SK-N-SH (cell line): ENCODE results near the gene OTOA. TPM values are rescaled to one million over a fixed set of nuclear protein-coding genes. Genes with fewer than 3 reads are reported as not detected.

Experiments used
- CTCF ChIA-PET: fragments of 300-600, 350-600 bp; formaldehyde crosslinking; extraction: SDS; loops from one replicate; lab custom pipeline; 2021; lab: Yijun Ruan, JAX
- POLR2A ChIA-PET: fragments of 350-600 bp; sonication (Branson Sonifier 250); formaldehyde crosslinking; extraction: SDS; loops from one replicate; lab custom pipeline; 2020; ENCODE audit warnings: antibody characterized with exemption, inconsistent platforms; lab: Yijun Ruan, JAX
- DNase-seq: peaks from one replicate; pipeline ENCODE4 v3.0.0; 2012
- H2AFZ ChIP-seq: fragments of 200-600 bp; sonication (generic); 2 replicates; pipeline ENCODE4 v1.8.1; 2016; ENCODE audit warnings: antibody characterized with exemption, mild to moderate bottlenecking, low read depth
- H3F3A ChIP-seq: fragments of 200-600 bp; sonication (generic); replicated peaks from 2 replicates; pipeline ENCODE3; 2016; ENCODE audit warnings: antibody characterized with exemption, mild to moderate bottlenecking; ENCODE audit not compliant: insufficient read depth
- H3K27ac ChIP-seq, 2 experiments: fragments of 200-500 bp in 1 of 2; fragments of 200-600 bp in 1 of 2; sonication (Bioruptor generic) in 1 of 2; sonication (generic), shearing (Covaris generic) in 1 of 2; 2 replicates each; pipeline versions ENCODE4 v1.5.1 to v1.6.1; 2014 to 2016; ENCODE audit warnings: low read depth in 2 of 2, inconsistent platforms in 1 of 2, low read length in 1 of 2, mild to moderate bottlenecking in 1 of 2, mixed read lengths in 1 of 2
- H3K27me3 ChIP-seq: fragments of 200-600 bp; sonication (generic), shearing (Covaris generic); 2 replicates; pipeline ENCODE4 v1.6.1; 2016; ENCODE audit warnings: mixed run types; ENCODE audit not compliant: insufficient read depth
- H3K36me3 ChIP-seq, 2 experiments: fragments of 200-500 bp in 1 of 2; fragments of 200-600 bp in 1 of 2; sonication (Bioruptor generic) in 1 of 2; sonication (generic) in 1 of 2; replicated peaks in 1 of 2; 2 replicates each; pipeline versions ENCODE3 to v1.5.1; 2014 to 2016; ENCODE audit warnings: low read length in 1 of 2, mild to moderate bottlenecking in 1 of 2; ENCODE audit not compliant: insufficient read depth in 2 of 2, control insufficient read depth in 1 of 2
- H3K4me1 ChIP-seq, 2 experiments: fragments of 200-500 bp in 1 of 2; fragments of 200-600 bp in 1 of 2; sonication (Bioruptor generic) in 1 of 2; sonication (generic), shearing (Covaris generic) in 1 of 2; 2 replicates each; pipeline versions ENCODE4 v1.5.1 to v1.6.1; 2014 to 2016; ENCODE audit warnings: low read depth in 1 of 2, low read length in 1 of 2, mixed run types in 1 of 2; ENCODE audit not compliant: insufficient read depth in 2 of 2, control insufficient read depth in 1 of 2
- H3K4me2 ChIP-seq: fragments of 200-600 bp; sonication (generic), shearing (Covaris generic); 2 replicates; pipeline ENCODE4 v1.6.1; 2017; ENCODE audit warnings: mixed run types
- H3K4me3 ChIP-seq, 2 experiments: fragments of 200-500 bp in 1 of 2; fragments of 200-600 bp in 1 of 2; sonication (Bioruptor generic) in 1 of 2; sonication (generic), shearing (Covaris generic) in 1 of 2; 2 replicates each; pipeline versions ENCODE4 v1.5.1 to v1.8.1; 2014 to 2016; ENCODE audit warnings: low read depth in 2 of 2, inconsistent platforms in 1 of 2, low read length in 1 of 2, mild to moderate bottlenecking in 1 of 2, mixed read lengths in 1 of 2, moderate library complexity in 1 of 2
- H3K79me2 ChIP-seq: fragments of 200-600 bp; sonication (generic); 2 replicates; pipeline ENCODE4 v1.8.1; 2017; ENCODE audit warnings: mild to moderate bottlenecking; ENCODE audit not compliant: insufficient read depth
- H3K9ac ChIP-seq: fragments of 200-600 bp; sonication (generic); 2 replicates; pipeline ENCODE4 v1.6.1; 2017; ENCODE audit warnings: mixed run types
- H3K9me2 ChIP-seq: fragments of 200-600 bp; sonication (generic); 2 replicates; pipeline ENCODE4 v1.6.1; 2017; ENCODE audit warnings: mixed run types
- H3K9me3 ChIP-seq: fragments of 200-600 bp; sonication (generic); 2 replicates; pipeline ENCODE4 v1.6.1; 2017; ENCODE audit warnings: mixed run types, mild to moderate bottlenecking, moderate library complexity
- H4K20me1 ChIP-seq: fragments of 200-600 bp; sonication (generic); 2 replicates; pipeline ENCODE4 v1.6.1; 2017; ENCODE audit warnings: mild to moderate bottlenecking, mixed run types; ENCODE audit not compliant: insufficient read depth
- CHD2 ChIP-seq: fragments of 150-350 bp; IDR thresholded peaks from 2 replicates; pipeline ENCODE4 v1.6.1; 2018; ENCODE audit warnings: low read length; ENCODE audit not compliant: partially characterized antibody
- EZH2phosphoT487 ChIP-seq: fragments of 200-600 bp; sonication (generic); IDR thresholded peaks from 2 replicates; pipeline ENCODE4 v1.6.1; 2017; ENCODE audit warnings: low read depth, mixed run types, mild to moderate bottlenecking, antibody characterized with exemption, moderate library complexity, borderline replicate concordance
- FOSL2 ChIP-seq: IDR thresholded peaks from 2 replicates; pipeline ENCODE4 v1.4.0; 2012; ENCODE audit warnings: low read depth, mild to moderate bottlenecking, moderate library complexity, borderline replicate concordance
- FOXJ3 ChIP-seq: sonication (generic); formaldehyde crosslinking; IDR thresholded peaks from 2 replicates; pipeline ENCODE4 v1.5.1; 2020; ENCODE audit warnings: mild to moderate bottlenecking, missing genetic modification reagents
- FOXM1 ChIP-seq: IDR thresholded peaks from 2 replicates; pipeline ENCODE4 v1.4.0; 2012; ENCODE audit warnings: low read depth, mild to moderate bottlenecking
- GATA2 ChIP-seq: sonication (generic); formaldehyde crosslinking; IDR thresholded peaks from 2 replicates; pipeline ENCODE4 v1.5.0; 2020; ENCODE audit warnings: mild to moderate bottlenecking, missing genetic modification reagents
- IRF3 ChIP-seq: fragments of 150-350 bp; IDR thresholded peaks from 2 replicates; pipeline ENCODE4 v1.6.1; 2016; ENCODE audit warnings: mild to moderate bottlenecking, low read depth, low read length
- JUND ChIP-seq: IDR thresholded peaks from 2 replicates; pipeline ENCODE4 v1.4.0; 2012
- MEF2A ChIP-seq: IDR thresholded peaks from 2 replicates; pipeline ENCODE4 v1.4.0; 2012; ENCODE audit warnings: low read depth, borderline replicate concordance
- MXI1 ChIP-seq: IDR thresholded peaks from 2 replicates; pipeline ENCODE4 v1.6.1; 2012; ENCODE audit warnings: mild to moderate bottlenecking, low read depth, low read length, improper control_type of control experiment
- RAD21 ChIP-seq: IDR thresholded peaks from 2 replicates; pipeline ENCODE4 v1.6.1; 2012; ENCODE audit warnings: mild to moderate bottlenecking, low read length
- RCOR1 ChIP-seq: fragments of 150-350 bp; IDR thresholded peaks from 2 replicates; pipeline ENCODE4 v1.6.1; 2017; ENCODE audit warnings: antibody characterized with exemption, low read length
- TCF12 ChIP-seq: IDR thresholded peaks from 2 replicates; pipeline ENCODE4 v1.4.0; 2012
- YY1 ChIP-seq: IDR thresholded peaks from 2 replicates; pipeline ENCODE4 v1.4.0; 2012; ENCODE audit warnings: low read depth, mild to moderate bottlenecking
- WGBS: methylation state at CpG from one replicate; pipeline ENCODE4 v1.1.6; 2017; ENCODE audit warnings: low lambda C conversion rate; 5-methylcytosine and 5-hydroxymethylcytosine counted together
- polyA plus RNA-seq, 3 experiments: library from polyadenylated mRNA; depleted of rRNA; stranded (reverse); fragments of >200 nt; gene quantifications; 2 replicates each; pipeline ENCODE4 v1.2.3, GENCODE V29; 2012
- TF ChIP-seq, protein P1 (sequence below): fragments of 150-350 bp; IDR thresholded peaks from 2 replicates; pipeline ENCODE4 v1.6.1; 2017; ENCODE audit warnings: antibody characterized with exemption, low read length, low read depth, borderline replicate concordance
- TF ChIP-seq, protein P2 (sequence below): IDR thresholded peaks from 2 replicates; pipeline ENCODE4 v1.4.0; 2012; ENCODE audit warnings: low read depth, borderline replicate concordance

OTOA gene
- polyA plus RNA-seq, 1 of the 3 experiments (the other 2 are of a cell fraction) = 0.02 TPM

GRCh38 chr16:21704266-21704665 lies 40.5 kb downstream of the OTOA start:
- Histone ChIP-seq H3K9me3 (no peaks in the 10 kb centered on the region), H3K4me3 (no peak overlapping the region), H3F3A (no peaks in the 10 kb centered on the region), H3K27ac (no peak overlapping the region), H3K27me3 (no peaks in the 10 kb centered on the region), H3K9me2 (no peaks in the 10 kb centered on the region), H4K20me1 (no peaks in the 10 kb centered on the region), H3K36me3 (no peaks in the 10 kb centered on the region), H3K79me2 (no peaks in the 10 kb centered on the region), H3K4me2 (no peak overlapping the region), H3K9ac (no peak overlapping the region), H3K4me1 (no peaks in the 10 kb centered on the region; a peak in 1 of 4 replicates), H2AFZ (no peak overlapping the region)
- no peak for DNase-seq
- TF ChIP-seq MXI1 = no peak
- TF ChIP-seq RCOR1 = no peak
- TF ChIP-seq MEF2A = no peak
- TF ChIP-seq JUND = no peak
- TF ChIP-seq YY1 = no peak
- TF ChIP-seq, protein P1, sequence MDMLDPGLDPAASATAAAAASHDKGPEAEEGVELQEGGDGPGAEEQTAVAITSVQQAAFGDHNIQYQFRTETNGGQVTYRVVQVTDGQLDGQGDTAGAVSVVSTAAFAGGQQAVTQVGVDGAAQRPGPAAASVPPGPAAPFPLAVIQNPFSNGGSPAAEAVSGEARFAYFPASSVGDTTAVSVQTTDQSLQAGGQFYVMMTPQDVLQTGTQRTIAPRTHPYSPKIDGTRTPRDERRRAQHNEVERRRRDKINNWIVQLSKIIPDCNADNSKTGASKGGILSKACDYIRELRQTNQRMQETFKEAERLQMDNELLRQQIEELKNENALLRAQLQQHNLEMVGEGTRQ = no peak
- TF ChIP-seq EZH2phosphoT487 = no peak
- TF ChIP-seq GATA2 (CRISPR knock-in tag) = no peak
- TF ChIP-seq IRF3 = no peak
- no peak for TF ChIP-seq FOSL2
- no peak for TF ChIP-seq TCF12
- TF ChIP-seq RAD21 = no peak
- TF ChIP-seq CHD2 = no peak
- ChIA-PET POLR2A (no interaction called here), CTCF (interaction anchor here (0.8 to 7.4 kb wide), 5 partner anchors 10 to 63 kb away, joined by 3 to 75 read pairs (median 3); no protein-coding TSS in a partner anchor)
- 73% methylated on average over 5 of the region's 5 CpGs for WGBS

GRCh38 chr16:21704733-21705132 lies 41.0 kb downstream of the OTOA start:
- Histone ChIP-seq H3K4me2 (no peak overlapping the region), H3K27me3 (no peaks in the 10 kb centered on the region)
- DNase-seq = no peak
- TF ChIP-seq MXI1 (no peak), RCOR1 (no peak), JUND (no peak), FOXM1 (no peak), EZH2phosphoT487 (no peak), FOXJ3 (CRISPR knock-in tag) (no peak)
- TF ChIP-seq, protein P2, sequence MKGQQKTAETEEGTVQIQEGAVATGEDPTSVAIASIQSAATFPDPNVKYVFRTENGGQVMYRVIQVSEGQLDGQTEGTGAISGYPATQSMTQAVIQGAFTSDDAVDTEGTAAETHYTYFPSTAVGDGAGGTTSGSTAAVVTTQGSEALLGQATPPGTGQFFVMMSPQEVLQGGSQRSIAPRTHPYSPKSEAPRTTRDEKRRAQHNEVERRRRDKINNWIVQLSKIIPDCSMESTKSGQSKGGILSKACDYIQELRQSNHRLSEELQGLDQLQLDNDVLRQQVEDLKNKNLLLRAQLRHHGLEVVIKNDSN = no peak
- TF ChIP-seq, all 33 proteins: peak for 0
- Histone ChIP-seq H3K4me3 (no peak overlapping the region), H3K9me2 (no peaks in the 10 kb centered on the region), H3K4me1 (no peaks in the 10 kb centered on the region; a peak in 1 of 4 replicates), H3K27ac (no peak overlapping the region), H3K79me2 (no peaks in the 10 kb centered on the region), H3K36me3 (no peaks in the 10 kb centered on the region), H2AFZ (no peak overlapping the region), H4K20me1 (no peaks in the 10 kb centered on the region), H3F3A (no peaks in the 10 kb centered on the region), H3K9ac (no peak overlapping the region), H3K9me3 (no peaks in the 10 kb centered on the region)
- CTCF ChIA-PET = interaction anchor here (1.3 to 7.4 kb wide), 4 partner anchors 10 to 64 kb away, joined by 3 to 75 read pairs (median 6); no protein-coding TSS in a partner anchor
- 82% methylated on average over 5 of the region's 6 CpGs for WGBS
- POLR2A ChIA-PET = no interaction called here
